HG02763 (cell line): ENCODE results near the gene ZNF507.
A peak's percentile ranks its signal among the peaks of the same experiment; 100 is the strongest.
"Not testable (repeated sequence)": the region's sequence is repeated elsewhere in the genome, so short reads cannot be mapped to it uniquely, and the experiment has no call there.

Experiments
- ATAC-seq: cut with Tn5 transposase; IDR thresholded peaks from one replicate; pipeline ENCODE4 v1.9.1; 2021; ENCODE audit warnings: mild to moderate bottlenecking, moderate library complexity; ENCODE audit not compliant: unreplicated experiment

Gene ZNF507

DNA sequence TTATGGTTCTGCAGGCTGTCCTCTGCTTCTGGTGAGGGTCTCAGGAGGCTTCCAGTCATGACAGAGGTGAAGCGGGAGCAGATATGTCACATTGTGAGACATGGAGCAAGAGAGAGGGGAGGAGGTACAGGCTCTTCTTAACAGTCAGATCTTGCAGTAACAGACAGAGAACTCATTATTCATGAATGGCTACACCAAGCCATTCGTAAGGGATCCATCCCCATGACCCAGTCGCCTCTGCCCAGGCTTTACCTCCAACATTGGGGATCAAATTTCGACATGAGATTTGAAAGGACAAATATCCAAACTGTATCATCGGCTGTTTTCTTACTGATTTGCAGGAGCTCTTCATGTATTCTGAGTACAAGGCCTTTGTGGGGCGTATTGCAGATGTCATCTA lies 21.7 kb downstream of the ZNF507 start:
- no peak for ATAC-seq

DNA sequence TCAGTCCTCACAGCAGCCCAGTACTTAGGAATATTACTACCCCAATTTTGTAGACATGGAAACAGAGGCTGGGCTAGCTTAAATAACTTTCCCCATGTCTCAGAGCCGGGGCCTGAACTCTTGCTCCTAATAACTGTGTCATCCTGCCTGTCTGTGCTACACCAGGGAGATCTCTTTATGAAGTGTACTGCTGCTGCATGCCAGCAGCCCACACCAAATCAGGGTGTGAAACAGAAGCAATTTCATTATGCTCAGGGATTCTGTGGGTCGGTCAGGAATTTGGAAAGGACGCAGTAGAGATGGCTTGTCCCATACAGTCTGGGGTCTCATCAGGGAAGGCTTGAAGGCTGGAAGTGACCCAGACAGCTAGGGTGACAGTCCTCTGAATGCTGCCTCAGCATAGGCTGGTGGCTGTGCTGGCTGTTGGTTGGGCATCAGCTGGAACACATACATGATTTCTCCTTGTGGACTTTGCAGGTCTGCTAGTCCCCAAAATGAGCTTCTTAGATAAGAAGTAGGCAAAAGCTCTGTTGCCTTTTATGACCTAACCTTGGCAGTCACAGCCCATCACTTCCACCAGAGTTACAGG lies 22.6 kb downstream of the ZNF507 start:
- no peak for ATAC-seq

DNA sequence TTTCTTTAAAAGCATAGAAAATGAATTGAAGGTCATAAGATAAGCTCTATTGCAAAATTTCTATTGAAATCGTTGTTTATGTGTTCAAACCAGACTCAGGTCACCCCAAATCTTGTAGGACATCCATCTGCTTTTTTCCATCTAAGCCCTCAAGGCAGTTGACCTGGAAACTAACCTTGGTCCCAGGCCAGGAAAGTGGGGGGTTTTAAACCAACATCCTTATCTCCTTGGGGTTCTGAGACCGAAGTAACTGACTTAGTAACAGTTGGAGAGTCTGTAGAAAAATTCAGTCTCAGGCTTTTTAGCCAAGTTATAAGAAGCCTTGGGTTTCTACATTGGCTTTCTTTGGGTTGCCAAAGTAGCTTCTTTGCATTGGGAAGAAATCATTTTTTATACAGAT lies 23.4 kb downstream of the ZNF507 start:
- ATAC-seq: no peak

DNA sequence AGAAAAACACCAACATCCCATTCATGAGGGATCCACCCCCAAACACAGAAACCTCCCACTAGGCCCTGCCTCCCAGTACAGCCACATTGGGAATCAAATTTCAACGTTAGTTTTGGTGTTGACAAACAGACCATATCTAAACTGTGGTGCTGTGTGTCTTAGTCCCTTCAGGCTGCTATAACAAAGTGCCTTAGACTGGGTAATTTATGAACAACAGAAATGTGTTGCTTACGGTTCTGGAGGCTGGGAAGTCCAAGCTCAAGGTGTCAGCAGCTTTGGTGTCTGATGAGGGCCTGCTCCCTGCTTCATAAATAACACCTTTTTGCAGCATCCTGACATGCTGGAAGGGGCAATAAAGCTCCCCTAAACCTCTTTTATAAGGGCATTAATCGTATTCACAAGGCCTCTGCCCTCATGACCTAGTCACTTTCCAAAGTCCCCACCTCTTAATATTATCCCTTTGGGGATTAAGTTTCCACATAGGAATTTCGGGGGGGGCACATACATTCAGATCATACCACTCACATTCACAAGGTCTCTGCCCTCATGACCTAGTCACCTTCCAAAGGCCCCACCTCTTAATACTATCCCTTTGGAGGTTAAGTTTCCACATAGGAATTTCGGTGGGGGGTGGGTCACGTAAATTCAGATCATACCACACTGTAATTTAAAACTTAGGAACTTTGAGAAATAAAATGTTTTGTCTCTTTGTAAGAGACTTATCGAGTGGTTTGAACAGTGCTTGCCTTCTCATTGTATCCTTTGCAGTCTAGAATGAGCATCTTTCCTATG lies 27.5 kb downstream of the ZNF507 start:
- ATAC-seq: no peak

DNA sequence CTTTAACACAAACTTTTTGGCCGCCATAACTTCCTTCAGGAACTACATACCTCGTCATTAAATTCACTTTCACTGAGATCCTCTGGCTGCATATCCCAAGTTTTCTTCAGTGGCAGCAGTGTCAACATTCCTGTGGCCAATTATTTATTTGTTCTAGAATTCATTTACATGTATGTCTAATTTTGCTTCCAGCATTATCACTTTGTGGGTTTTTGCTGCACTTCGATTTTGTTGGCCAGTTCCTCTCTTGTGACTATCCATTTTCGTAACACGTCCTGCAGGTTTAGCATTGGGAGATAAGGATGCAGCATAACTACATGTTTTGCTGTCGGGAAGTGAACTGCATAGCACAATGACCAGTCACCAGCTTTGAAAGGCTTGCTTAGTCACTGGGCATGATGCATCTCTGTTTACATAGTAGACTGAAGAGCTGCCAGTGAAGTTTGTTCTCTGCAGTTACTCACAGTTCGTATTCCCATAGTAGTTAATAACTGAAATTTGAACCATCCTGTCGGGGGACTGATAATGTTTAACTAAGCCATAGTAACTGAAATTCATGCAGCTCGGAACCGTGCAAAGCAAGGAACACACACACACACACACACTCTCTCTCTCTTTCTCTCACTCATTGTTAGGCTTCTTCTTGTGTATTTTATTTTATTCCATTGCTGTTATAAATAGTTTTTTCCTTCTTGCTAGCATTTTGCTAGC lies 28.3 kb downstream of the ZNF507 start:
- no peak for ATAC-seq

GRCh38 chr19:32374362-32374761 lies 29.0 kb downstream of the ZNF507 start:
- ATAC-seq: not testable (repeated sequence)

DNA sequence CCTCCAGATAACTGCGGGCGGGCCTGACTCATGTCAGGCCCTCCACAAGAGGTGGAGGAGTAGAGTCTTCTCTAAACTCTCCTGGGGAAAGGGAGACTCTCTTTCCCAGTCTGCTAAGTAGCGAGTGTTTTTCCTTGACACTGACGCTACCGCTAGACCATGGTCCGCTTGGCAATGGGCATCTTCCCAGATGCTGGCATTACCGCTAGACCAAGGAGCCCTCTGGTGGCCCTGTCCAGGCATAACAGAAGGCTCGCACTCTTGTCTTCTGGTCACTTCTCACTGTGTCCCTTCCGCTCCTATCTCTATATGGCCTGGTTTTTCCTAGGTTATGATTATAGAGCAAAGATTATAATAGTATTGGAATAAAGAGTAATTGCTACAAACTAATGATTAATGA lies 31.7 kb downstream of the ZNF507 start:
- ATAC-seq: not testable (repeated sequence)

GRCh38 chr19:32380269-32380668 lies 34.9 kb downstream of the ZNF507 start:
- no peak for ATAC-seq

GRCh38 chr19:32387701-32388392 lies 42.4 kb downstream of the ZNF507 start:
- ATAC-seq: no peak

DNA sequence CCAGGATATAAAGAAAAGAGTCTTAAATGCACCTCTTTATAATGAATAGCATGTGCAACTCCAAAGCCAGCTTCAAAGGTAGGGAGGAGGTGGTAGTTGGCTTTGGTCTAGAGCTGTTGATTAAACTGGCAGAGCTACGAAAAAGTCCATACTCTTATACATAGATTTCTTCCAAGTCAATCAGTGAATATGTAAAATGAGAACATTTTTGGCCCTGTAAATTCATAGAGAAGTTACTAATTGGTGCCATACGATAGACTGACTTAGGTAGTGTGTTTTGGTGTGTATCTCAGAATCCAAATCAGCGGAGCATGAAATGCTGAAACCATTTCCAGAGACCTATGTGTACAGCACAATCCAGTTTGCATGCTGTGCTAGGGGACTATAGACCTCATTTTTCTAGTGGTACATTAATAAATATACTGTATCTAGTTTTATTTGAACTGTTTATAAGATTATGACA lies 43.0 kb downstream of the ZNF507 start:
- no peak for ATAC-seq

DNA sequence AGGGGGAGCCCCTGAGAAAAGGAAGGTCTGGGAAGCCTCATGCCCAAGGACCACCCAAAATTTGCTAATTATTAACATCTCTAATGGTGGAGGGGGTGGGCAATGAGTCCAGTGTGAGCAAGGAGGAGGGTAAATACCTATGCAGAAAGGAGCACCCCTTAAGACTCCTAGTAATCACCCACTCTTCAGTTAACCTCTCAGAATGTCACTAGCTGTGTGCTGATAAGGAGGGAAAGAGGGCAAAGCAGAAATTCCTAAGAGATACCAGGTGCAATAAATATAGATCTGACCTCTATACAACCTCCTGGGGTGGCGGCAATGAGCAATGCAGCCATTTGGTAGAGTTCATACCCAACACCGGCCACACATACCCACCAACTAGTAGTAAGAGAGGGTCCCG lies 47.5 kb downstream of the ZNF507 start:
- ATAC-seq: no peak

DNA sequence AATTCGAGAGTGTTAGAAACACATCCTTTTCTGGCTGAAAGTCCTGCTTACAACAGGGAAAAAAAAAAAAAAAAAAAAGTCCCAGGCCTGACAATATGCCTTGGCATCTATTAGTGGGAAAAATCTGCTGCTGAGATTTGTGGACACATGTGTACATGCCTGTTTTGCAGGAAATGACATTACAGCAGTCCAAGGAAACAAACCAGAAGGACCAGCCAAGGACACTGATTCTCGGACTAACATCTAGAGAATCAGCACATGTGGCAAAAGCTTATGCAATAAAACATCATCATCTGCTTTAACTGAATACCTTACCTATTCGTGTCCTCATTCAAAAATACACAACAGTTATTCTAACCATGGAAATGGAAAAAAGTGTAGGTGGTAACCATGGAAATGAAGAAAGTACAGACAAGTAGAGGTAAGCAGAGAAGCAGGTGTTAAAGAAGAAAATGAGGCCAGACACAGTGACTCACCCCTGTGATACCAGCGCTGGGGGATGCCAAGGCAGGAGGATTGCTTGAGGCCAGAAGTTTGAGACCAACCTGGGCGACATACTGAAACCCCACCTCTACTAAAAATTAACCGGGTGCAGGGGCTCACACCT lies 50.7 kb downstream of the ZNF507 start:
- no peak for ATAC-seq

GRCh38 chr19:32397671-32398101 lies 52.3 kb downstream of the ZNF507 start:
- no peak for ATAC-seq

DNA sequence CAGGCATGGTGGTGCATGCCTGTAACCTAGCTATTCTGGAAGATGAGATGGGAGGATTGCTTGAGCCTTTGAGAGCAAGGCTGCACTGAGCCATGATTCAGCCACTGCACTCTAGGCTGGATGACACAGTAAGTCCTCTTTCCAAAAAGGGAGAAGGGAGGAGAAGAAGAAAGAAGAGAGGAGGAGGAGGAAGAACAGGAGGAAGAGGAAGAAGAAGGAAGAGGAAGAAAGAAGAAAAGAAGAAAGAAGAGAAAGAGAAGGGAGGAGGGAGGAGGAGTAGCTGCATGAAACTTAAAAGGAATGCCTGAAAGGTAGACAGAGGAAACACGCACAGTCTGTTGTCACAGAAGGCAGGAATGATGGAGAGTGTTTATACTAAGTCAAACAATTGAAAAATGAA lies 56.6 kb downstream of the ZNF507 start:
- ATAC-seq: no peak

DNA sequence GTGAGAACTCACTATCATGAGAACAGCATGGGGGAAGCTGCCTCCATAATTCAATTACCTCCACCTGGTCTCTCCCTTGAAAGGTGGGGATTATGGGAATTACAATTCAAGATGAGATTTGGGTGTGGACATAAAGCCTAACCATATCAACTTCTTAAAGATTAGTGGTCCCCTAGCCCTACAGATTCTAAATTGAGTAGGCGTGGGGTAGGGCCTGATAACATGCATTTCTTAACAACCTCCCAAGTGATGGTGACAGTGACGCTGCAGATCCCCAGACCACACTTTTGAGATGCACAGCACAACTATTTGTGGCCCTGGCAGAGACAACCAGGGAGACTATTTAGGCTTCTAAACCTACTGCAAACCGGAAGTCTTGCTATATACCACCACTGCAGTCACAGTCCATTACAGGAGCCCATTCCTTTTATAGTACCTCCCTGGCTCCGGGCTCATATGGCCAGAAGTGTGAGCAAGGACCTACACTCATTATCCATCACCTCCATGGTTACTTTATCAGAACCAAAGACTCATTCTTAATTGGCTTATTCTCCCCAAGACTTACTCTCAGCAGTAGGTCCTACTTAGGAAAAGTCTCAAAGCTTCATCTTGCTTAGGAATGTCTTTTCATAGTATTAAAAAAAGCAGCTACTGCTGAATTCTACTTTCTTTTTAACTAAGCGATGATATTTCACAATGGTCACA lies 58.0 kb downstream of the ZNF507 start:
- no peak for ATAC-seq

- no peak for ATAC-seq
These were observed 59.0 kb downstream of the ZNF507 start for GRCh38 chr19:32404213-32404932.

- ATAC-seq: peak; percentile 15
These were observed 59.6 kb downstream of the ZNF507 start for GRCh38 chr19:32404933-32405430.

GRCh38 chr19:32405431-32406160 lies 60.2 kb downstream of the ZNF507 start, which contains the start of gene DPY19L3:
DPY19L3 (plus strand) TSS chr19:32405770; CDS start chr19:32408254, 2,484 bp downstream.
- peak; percentile 95 for ATAC-seq
